Stimulated activated CD4-positive, alpha-beta T cell treated with anti-CD3 and anti-CD28 coated beads, Interleukin-1b, Interleukin-23, amount 100 ng/mL, for 48 hours (primary cell): ENCODE measurements around the gene LMBR1.

Source experiments
- DNase-seq: peaks from one replicate; pipeline ENCODE4 v3.0.0-alpha.2; 2020

LMBR1 gene

GRCh38 chr7:156791241-156791640 lies 101.7 kb downstream of the LMBR1 start:
- DNase-seq: no peak

GRCh38 chr7:156790264-156790663 lies 102.7 kb downstream of the LMBR1 start:
- no peak for DNase-seq

GRCh38 chr7:156785998-156786543 lies 106.9 kb downstream of the LMBR1 start:
- no peak for DNase-seq

- DNase-seq: no peak
Measured at GRCh38 chr7:156783864-156784263, 109.1 kb downstream of the LMBR1 start.

GRCh38 chr7:156781972-156782371 lies 111.0 kb downstream of the LMBR1 start:
- DNase-seq: no peak

GRCh38 chr7:156780724-156781455 lies 112.1 kb downstream of the LMBR1 start:
- DNase-seq: peak; percentile 33

GRCh38 chr7:156778668-156779067 lies 114.3 kb downstream of the LMBR1 start:
- DNase-seq: no peak

GRCh38 chr7:156778201-156778600 lies 114.8 kb downstream of the LMBR1 start:
- DNase-seq: no peak

- DNase-seq: peak; percentile 66
Measured at GRCh38 chr7:156777364-156778069, 115.5 kb downstream of the LMBR1 start.

- no peak for DNase-seq
Measured at GRCh38 chr7:156776527-156776926, 116.5 kb downstream of the LMBR1 start.

- DNase-seq: no peak
Measured at GRCh38 chr7:156773966-156774365, 119.0 kb downstream of the LMBR1 start.

GRCh38 chr7:156772725-156773124 lies 120.3 kb downstream of the LMBR1 start:
- no peak for DNase-seq

- DNase-seq: peak; percentile 46
Measured at GRCh38 chr7:156768698-156769472, 124.1 kb downstream of the LMBR1 start.

- no peak for DNase-seq
Measured at GRCh38 chr7:156766666-156767065, 126.3 kb downstream of the LMBR1 start.

GRCh38 chr7:156765901-156766656 lies 126.9 kb downstream of the LMBR1 start:
- no peak for DNase-seq

GRCh38 chr7:156764766-156765165 lies 128.2 kb downstream of the LMBR1 start:
- no peak for DNase-seq

- no peak for DNase-seq
Measured at GRCh38 chr7:156764016-156764669, 128.8 kb downstream of the LMBR1 start.

GRCh38 chr7:156759579-156760202 lies 133.3 kb downstream of the LMBR1 start:
- no peak for DNase-seq

- no peak for DNase-seq
Measured at GRCh38 chr7:156759143-156759542, 133.8 kb downstream of the LMBR1 start.

GRCh38 chr7:156754201-156754600 lies 138.8 kb downstream of the LMBR1 start:
- DNase-seq: no peak

- no peak for DNase-seq
Measured at GRCh38 chr7:156753630-156754029, 139.4 kb downstream of the LMBR1 start.

GRCh38 chr7:156753229-156753560 lies 139.8 kb downstream of the LMBR1 start:
- no peak for DNase-seq
